ENCODE data around the gene DIAPH2. TPM values are rescaled to one million over a fixed set of nuclear protein-coding genes. Genes with fewer than 3 reads are reported as not detected.

DIAPH2 gene
- total and polyA plus RNA-seq, 8 donors: 1.9 to 10.0 (median 5.9) TPM

DNA sequence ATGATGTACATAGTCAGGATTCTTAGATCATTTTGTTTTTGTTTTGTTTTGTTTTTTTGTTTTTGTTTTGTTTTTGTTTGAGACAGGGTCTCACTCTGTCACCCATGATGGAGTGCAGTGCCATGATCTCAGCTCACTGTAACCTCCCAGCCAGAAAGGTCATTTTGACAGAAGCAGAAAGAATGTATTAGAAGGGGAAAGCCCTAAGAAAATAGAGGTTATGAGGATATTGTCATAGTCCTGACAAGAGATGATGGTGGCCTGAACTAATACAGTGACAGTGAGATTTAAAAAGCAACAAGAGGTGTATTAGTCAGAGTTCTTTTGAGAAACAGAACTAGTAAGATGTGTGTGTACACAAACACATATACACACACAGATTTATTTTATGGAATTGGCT lies 702.4 kb downstream of the DIAPH2 start:
- no peaks in the 10 kb centered on the region for H3K4me1 ChIP-seq
- no peak overlapping the region for H3K4me3 ChIP-seq
- H3K27me3 ChIP-seq: no peaks in the 10 kb centered on the region
- intact Hi-C loops (cut with DNase I): no loop called here
- H3K36me3 ChIP-seq: no peaks in the 10 kb centered on the region
- H3K9me3 ChIP-seq: no peaks in the 10 kb centered on the region
- no peak for ATAC-seq
- no peak for FAIRE-seq
- no peak for DNase-seq
- TF ChIP-seq CTCF (IDR thresholded peaks at IDR 0.05): no peak
- H3K27ac ChIP-seq: no peak overlapping the region

- Histone ChIP-seq H3K27me3 (no peaks in the 10 kb centered on the region), H3K4me1 (no peaks in the 10 kb centered on the region), H3K36me3 (no peaks in the 10 kb centered on the region), H3K9me3 (no peaks in the 10 kb centered on the region), H3K27ac (no peak overlapping the region), H3K4me3 (no peak overlapping the region)
- intact Hi-C loops (cut with DNase I): no loop called here
- 68 to 69% methylated on average over 3 of the region's 3 CpGs for WGBS, 2 donors
- TF ChIP-seq CTCF (IDR thresholded peaks at IDR 0.05): no peak
- peak in 2 of 4 donors; percentile 30 to 38 for ATAC-seq
- no peak for DNase-seq
- FAIRE-seq: no peak
These were observed 705.1 kb downstream of the DIAPH2 start for GRCh38 chrX:97389761-97390192.

DNA sequence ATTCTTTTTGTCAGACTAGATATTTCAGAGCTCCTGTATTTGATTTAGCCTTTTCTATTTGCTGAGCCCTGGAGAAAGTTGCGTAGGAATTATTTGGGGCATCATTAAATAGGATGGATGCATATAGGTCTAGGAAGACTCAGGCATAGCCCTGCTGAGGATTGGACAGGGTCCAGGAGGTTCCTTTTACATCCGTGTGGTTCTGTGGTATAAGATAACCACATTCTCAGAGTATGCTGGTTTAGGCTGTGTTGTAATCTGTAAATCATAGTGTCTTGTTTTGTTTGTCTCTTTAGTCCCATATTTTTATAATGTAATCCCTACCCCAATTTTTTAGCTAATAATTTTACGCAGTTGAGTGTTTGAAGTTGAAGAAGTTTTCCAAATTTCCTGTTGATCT lies 712.7 kb downstream of the DIAPH2 start:
- ATAC-seq: no peak
- Histone ChIP-seq H3K4me1 (no peaks in the 10 kb centered on the region), H3K27ac (no peak overlapping the region), H3K9me3 (no peaks in the 10 kb centered on the region), H3K36me3 (no peaks in the 10 kb centered on the region), H3K27me3 (no peaks in the 10 kb centered on the region), H3K4me3 (no peak overlapping the region)
- no peak for DNase-seq
- FAIRE-seq: no peak
- 77 to 85% methylated on average over 3 of the region's 3 CpGs for WGBS, 2 donors
- TF ChIP-seq CTCF (IDR thresholded peaks at IDR 0.05): no peak
- intact Hi-C loops (cut with DNase I): no loop called here

GRCh38 chrX:97398030-97398551 lies 713.4 kb downstream of the DIAPH2 start:
- DNase-seq (no peak), ATAC-seq (no peak), FAIRE-seq (no peak)
- Histone ChIP-seq H3K4me3 (no peak overlapping the region), H3K4me1 (no peaks in the 10 kb centered on the region), H3K27me3 (peaks cover 0 to 4% (median 0%) of the 10 kb centered on the region in 4 donors), H3K9me3 (no peaks in the 10 kb centered on the region), H3K27ac (no peak overlapping the region), H3K36me3 (no peaks in the 10 kb centered on the region)
- TF ChIP-seq CTCF (IDR thresholded peaks at IDR 0.05): no peak
- WGBS, 2 donors: 54 to 75% methylated on average over 3 of the region's 3 CpGs
- intact Hi-C loops (cut with DNase I): no loop called here

DNA sequence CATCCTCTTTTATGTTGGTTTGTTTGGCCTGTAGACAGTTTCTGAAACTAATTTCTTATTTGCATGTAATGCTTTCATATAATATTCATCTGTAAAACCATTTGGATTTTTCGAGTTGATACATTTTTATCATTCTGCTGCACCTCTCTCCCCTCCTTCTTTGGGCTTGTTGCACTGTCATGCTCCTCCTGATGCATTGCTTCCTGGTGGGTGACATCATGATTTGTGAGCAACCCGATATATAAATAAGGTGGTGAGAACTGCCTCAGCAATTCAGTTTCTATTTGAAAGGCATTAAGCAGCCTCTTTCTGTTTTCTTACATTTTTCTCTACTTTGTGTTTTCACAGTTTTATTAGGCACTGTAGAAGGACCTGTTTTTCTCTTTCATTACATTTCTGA lies 714.8 kb downstream of the DIAPH2 start:
- Histone ChIP-seq H3K27ac (no peak overlapping the region), H3K36me3 (no peaks in the 10 kb centered on the region), H3K27me3 (peaks cover 0 to 4% (median 0%) of the 10 kb centered on the region in 4 donors), H3K4me3 (no peak overlapping the region), H3K4me1 (no peaks in the 10 kb centered on the region), H3K9me3 (no peaks in the 10 kb centered on the region)
- no peak for TF ChIP-seq CTCF (IDR thresholded peaks at IDR 0.05)
- no peak for FAIRE-seq
- no peak for DNase-seq
- no peak for ATAC-seq
- intact Hi-C loops (cut with DNase I): no loop called here
- WGBS, 2 donors: 54 to 71% methylated on average over 2 of the region's 2 CpGs

Data from pancreas (tissue), 10 donors.